ENCODE measurements around the gene KIRREL3.

GRCh38 chr11:126808296-126808695 is 192.3 kb downstream of the KIRREL3 start:
- TF ChIP-seq CTCF (IDR thresholded peaks at IDR 0.05) (no peak), POLR2A (IDR thresholded peaks at IDR 0.05) (no peak)

Measured in esophagus squamous epithelium (tissue), 4 donors.